Karpas-422 (cell line): Measurements from ENCODE around the gene PTPRD. TPM values are rescaled to one million over a fixed set of nuclear protein-coding genes. Genes with fewer than 3 reads are reported as not detected.
A peak's percentile ranks its signal among the peaks of the same experiment; 100 is the strongest.

Experiments used
- DNase-seq: peaks from one replicate; pipeline ENCODE4 v3.0.0-alpha.2; 2015
- H2AFZ ChIP-seq: fragments of 200-600 bp; sonication (generic); 2 replicates; pipeline ENCODE4 v1.6.1; 2014; ENCODE audit warnings: antibody characterized with exemption, low read length, mixed read lengths
- H3K27ac ChIP-seq: fragments of 200-600 bp; sonication (generic); 2 replicates; pipeline ENCODE4 v1.5.1; 2014; ENCODE audit warnings: mild to moderate bottlenecking, low read length, moderate library complexity
- H3K27me3 ChIP-seq: fragments of 200-600 bp; sonication (generic); 2 replicates; pipeline ENCODE4 v1.6.1; 2014; ENCODE audit warnings: low read length, mixed read lengths
- H3K36me3 ChIP-seq: fragments of 200-600 bp; sonication (generic); 2 replicates; pipeline ENCODE4 v1.6.1; 2014; ENCODE audit warnings: low read length, mixed read lengths; ENCODE audit not compliant: insufficient read depth
- H3K4me1 ChIP-seq: fragments of 200-600 bp; sonication (generic); 2 replicates; pipeline ENCODE4 v1.6.1; 2014; ENCODE audit warnings: mild to moderate bottlenecking, low read length, mixed read lengths
- H3K4me2 ChIP-seq: fragments of 200-600 bp; sonication (generic); 2 replicates; pipeline ENCODE4 v1.6.1; 2014; ENCODE audit warnings: low read length, low read depth, mild to moderate bottlenecking; ENCODE audit not compliant: poor library complexity, severe bottlenecking
- H3K4me3 ChIP-seq: fragments of 200-600 bp; sonication (generic); 2 replicates; pipeline ENCODE4 v1.5.1; 2014; ENCODE audit warnings: mild to moderate bottlenecking, antibody characterized with exemption, low read length, mixed read lengths
- H3K79me2 ChIP-seq: fragments of 200-600 bp; sonication (generic); 2 replicates; pipeline ENCODE4 v1.6.1; 2014; ENCODE audit warnings: mild to moderate bottlenecking, low read length, mixed read lengths
- H3K9ac ChIP-seq: fragments of 200-600 bp; sonication (generic); 2 replicates; pipeline ENCODE4 v1.6.0; 2014; ENCODE audit warnings: low read length
- H3K9me2 ChIP-seq: fragments of 200-600 bp; sonication (generic), shearing (Covaris generic); replicated peaks from 2 replicates; pipeline ENCODE4 v1.6.0; 2014; ENCODE audit warnings: mild to moderate bottlenecking, low read length, moderate library complexity; ENCODE audit not compliant: insufficient read depth
- H3K9me3 ChIP-seq: fragments of 300-700, 200-600 bp; sonication (generic); 2 replicates; pipeline ENCODE4 v1.6.1; 2014; ENCODE audit warnings: low read length, mixed read lengths
- H4K20me1 ChIP-seq: fragments of 200-600 bp; sonication (generic); 2 replicates; pipeline ENCODE4 v1.6.1; 2014; ENCODE audit warnings: mild to moderate bottlenecking, antibody characterized with exemption, low read length, low read depth; ENCODE audit not compliant: insufficient read depth
- total RNA-seq: library from RNA; depleted of rRNA; stranded (reverse); fragments of >200 nt; shearing (Covaris generic); gene quantifications from 2 replicates; pipeline ENCODE4 v1.2.3, GENCODE V29; 2014; ENCODE audit warnings: low replicate concordance

The PTPRD gene
- total RNA-seq, 1 experiment from 2014 or later = 0.63 TPM

GRCh38 chr9:9749591-9749990 lies 863.2 kb downstream of the PTPRD start:
- Histone ChIP-seq H3K4me1 (no peaks in the 10 kb centered on the region), H3K4me2 (no peak overlapping the region), H3K4me3 (no peak overlapping the region), H3K27me3 (no peaks in the 10 kb centered on the region), H3K27ac (no peak overlapping the region), H3K36me3 (no peaks in the 10 kb centered on the region), H4K20me1 (no peaks in the 10 kb centered on the region), H3K79me2 (no peaks in the 10 kb centered on the region), H2AFZ (no peak overlapping the region), H3K9ac (no peak overlapping the region), H3K9me3 (peaks cover 21% of the 10 kb centered on the region), H3K9me2 (no peaks in the 10 kb centered on the region)
- DNase-seq = peak; percentile 2

GRCh38 chr9:9747787-9748186 lies 865.0 kb downstream of the PTPRD start:
- Histone ChIP-seq H3K9me3 (peaks cover 25% of the 10 kb centered on the region), H3K4me1 (no peaks in the 10 kb centered on the region), H2AFZ (no peak overlapping the region), H3K36me3 (no peaks in the 10 kb centered on the region), H3K9me2 (no peaks in the 10 kb centered on the region), H3K4me2 (no peak overlapping the region), H3K9ac (no peak overlapping the region), H3K27ac (no peak overlapping the region), H3K4me3 (no peak overlapping the region), H3K27me3 (no peaks in the 10 kb centered on the region), H4K20me1 (no peaks in the 10 kb centered on the region), H3K79me2 (no peaks in the 10 kb centered on the region)
- no peak for DNase-seq

- H3K9me3 ChIP-seq = peaks cover 28% of the 10 kb centered on the region
- H3K4me3 ChIP-seq = no peak overlapping the region
- no peak overlapping the region for H3K27ac ChIP-seq
- no peaks in the 10 kb centered on the region for H3K79me2 ChIP-seq
- H3K9ac ChIP-seq = no peak overlapping the region
- peak; percentile 23 for DNase-seq
- no peaks in the 10 kb centered on the region for H3K4me1 ChIP-seq
- no peaks in the 10 kb centered on the region for H4K20me1 ChIP-seq
- H3K9me2 ChIP-seq = no peaks in the 10 kb centered on the region
- no peaks in the 10 kb centered on the region for H3K27me3 ChIP-seq
- no peak overlapping the region for H2AFZ ChIP-seq
- no peaks in the 10 kb centered on the region for H3K36me3 ChIP-seq
- H3K4me2 ChIP-seq = no peak overlapping the region
Observed at GRCh38 chr9:9746826-9747225, 866.0 kb downstream of the PTPRD start.

GRCh38 chr9:9743822-9744221 lies 869.0 kb downstream of the PTPRD start:
- no peak for DNase-seq
- Histone ChIP-seq H3K36me3 (no peaks in the 10 kb centered on the region), H3K4me3 (no peak overlapping the region), H2AFZ (no peak overlapping the region), H3K9ac (no peak overlapping the region), H3K4me2 (no peak overlapping the region), H3K27me3 (no peaks in the 10 kb centered on the region), H3K9me3 (peaks cover 30% of the 10 kb centered on the region), H3K4me1 (no peaks in the 10 kb centered on the region), H4K20me1 (no peaks in the 10 kb centered on the region), H3K27ac (no peak overlapping the region), H3K79me2 (no peaks in the 10 kb centered on the region), H3K9me2 (no peaks in the 10 kb centered on the region)

- Histone ChIP-seq H3K9me2 (no peaks in the 10 kb centered on the region), H2AFZ (no peak overlapping the region), H3K9me3 (peaks cover 14% of the 10 kb centered on the region), H3K79me2 (no peaks in the 10 kb centered on the region), H3K27me3 (no peaks in the 10 kb centered on the region), H3K4me2 (no peak overlapping the region), H4K20me1 (no peaks in the 10 kb centered on the region), H3K4me3 (peak overlapping the region; percentile 6; the same call in 1 of the 2 replicates), H3K9ac (no peak overlapping the region), H3K36me3 (no peaks in the 10 kb centered on the region), H3K27ac (no peak overlapping the region), H3K4me1 (peaks cover 9% of the 10 kb centered on the region)
- DNase-seq = peak; percentile 48
Observed at GRCh38 chr9:9730174-9730573, 882.6 kb downstream of the PTPRD start.

GRCh38 chr9:9729082-9729481 lies 883.7 kb downstream of the PTPRD start:
- no peaks in the 10 kb centered on the region for H4K20me1 ChIP-seq
- no peak for DNase-seq

GRCh38 chr9:9719373-9720112 lies 893.3 kb downstream of the PTPRD start:
- Histone ChIP-seq H3K9me3 (peaks cover 32% of the 10 kb centered on the region), H3K79me2 (no peaks in the 10 kb centered on the region), H3K9me2 (no peaks in the 10 kb centered on the region), H3K4me1 (no peaks in the 10 kb centered on the region), H2AFZ (no peak overlapping the region), H3K4me3 (no peak overlapping the region), H3K27me3 (no peaks in the 10 kb centered on the region), H3K9ac (no peak overlapping the region), H4K20me1 (no peaks in the 10 kb centered on the region), H3K27ac (no peak overlapping the region), H3K36me3 (no peaks in the 10 kb centered on the region), H3K4me2 (no peak overlapping the region)
- DNase-seq = no peak

More at GRCh38 chr9:9729082-9729481, 883.7 kb downstream of the PTPRD start:
- Histone ChIP-seq H3K9ac (no peak overlapping the region), H3K27ac (no peak overlapping the region), H3K79me2 (no peaks in the 10 kb centered on the region), H3K9me2 (no peaks in the 10 kb centered on the region), H3K4me2 (no peak overlapping the region), H2AFZ (no peak overlapping the region), H3K27me3 (no peaks in the 10 kb centered on the region), H3K36me3 (no peaks in the 10 kb centered on the region), H3K9me3 (peaks cover 20% of the 10 kb centered on the region), H3K4me3 (no peak overlapping the region), H3K4me1 (peaks cover 9% of the 10 kb centered on the region)

- no peak overlapping the region for H3K4me3 ChIP-seq
- no peak overlapping the region for H3K4me2 ChIP-seq
- peaks cover 29% of the 10 kb centered on the region; the same call in 1 of the 2 replicates for H3K9me3 ChIP-seq
- H3K27me3 ChIP-seq = no peaks in the 10 kb centered on the region
- H3K27ac ChIP-seq = no peak overlapping the region
- no peaks in the 10 kb centered on the region for H3K79me2 ChIP-seq
- H3K4me1 ChIP-seq = no peaks in the 10 kb centered on the region
- H3K9ac ChIP-seq = no peak overlapping the region
- no peak overlapping the region for H2AFZ ChIP-seq
- H3K9me2 ChIP-seq = no peaks in the 10 kb centered on the region
- H3K36me3 ChIP-seq = no peaks in the 10 kb centered on the region
- H4K20me1 ChIP-seq = no peaks in the 10 kb centered on the region
- DNase-seq = no peak
Observed at GRCh38 chr9:9718691-9719090, 894.1 kb downstream of the PTPRD start.
